GM21367 (cell line): ENCODE data around the gene XPNPEP1.

Experiments
- ATAC-seq: cut with Tn5 transposase; IDR thresholded peaks from one replicate; pipeline ENCODE4 v1.9.1; 2021; ENCODE audit not compliant: unreplicated experiment

Gene XPNPEP1

GRCh38 chr10:109820620-109821405 lies 102.5 kb downstream of the XPNPEP1 start:
- no peak for ATAC-seq

- no peak for ATAC-seq
Measured at GRCh38 chr10:109819807-109820206, 103.5 kb downstream of the XPNPEP1 start.
